EL (cell line): ENCODE measurements around the gene LZTFL1.
"Not testable (repeated sequence)": the region's sequence is repeated elsewhere in the genome, so short reads cannot be mapped to it uniquely, and the experiment has no call there.

Experiments
- DNase-seq: peaks from one replicate; pipeline ENCODE4 v3.0.0-alpha.2; 2016

Gene LZTFL1

GRCh38 chr3:45864760-45865519 lies 23.0 kb upstream of the LZTFL1 start:
- no peak for DNase-seq

DNA sequence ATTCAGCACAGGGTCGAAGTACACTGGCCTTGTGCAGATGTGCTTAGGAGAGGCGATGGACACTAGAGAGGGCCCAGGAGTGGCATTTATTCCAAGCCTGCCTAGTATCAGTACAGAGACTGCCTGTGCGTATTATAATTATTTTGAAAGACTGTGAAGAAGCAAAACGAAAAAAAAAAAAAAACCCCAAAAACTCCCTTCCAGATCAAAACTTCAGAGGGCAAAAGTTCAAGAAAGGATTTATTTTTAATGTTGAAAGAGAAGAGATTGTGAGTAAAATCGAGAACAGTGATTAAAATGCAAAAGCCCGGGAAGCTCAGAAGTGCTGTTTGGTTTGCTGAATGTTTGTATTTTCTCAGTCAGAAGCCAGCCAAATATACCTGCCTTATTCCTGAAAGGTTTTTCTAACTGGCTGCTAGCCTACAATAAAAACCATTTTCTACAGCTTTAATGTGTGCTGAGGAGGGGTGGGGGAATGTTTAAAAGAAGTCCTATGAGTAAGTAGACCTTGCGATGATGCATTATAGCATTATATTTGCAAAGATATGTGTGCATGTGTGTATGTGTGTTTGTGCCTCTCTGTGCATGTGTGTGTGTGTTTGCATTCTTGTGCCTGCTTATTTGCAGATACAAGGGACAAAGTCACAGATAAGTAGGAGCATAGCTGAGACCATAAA lies 19.3 kb upstream of the LZTFL1 start:
- no peak for DNase-seq

GRCh38 chr3:45860481-45860880 lies 18.6 kb upstream of the LZTFL1 start:
- DNase-seq, result no peak

GRCh38 chr3:45858809-45859543 lies 17.1 kb upstream of the LZTFL1 start:
- DNase-seq, result no peak

- DNase-seq, result not testable (repeated sequence)
Observed at GRCh38 chr3:45857024-45857423, 15.1 kb upstream of the LZTFL1 start.

DNA sequence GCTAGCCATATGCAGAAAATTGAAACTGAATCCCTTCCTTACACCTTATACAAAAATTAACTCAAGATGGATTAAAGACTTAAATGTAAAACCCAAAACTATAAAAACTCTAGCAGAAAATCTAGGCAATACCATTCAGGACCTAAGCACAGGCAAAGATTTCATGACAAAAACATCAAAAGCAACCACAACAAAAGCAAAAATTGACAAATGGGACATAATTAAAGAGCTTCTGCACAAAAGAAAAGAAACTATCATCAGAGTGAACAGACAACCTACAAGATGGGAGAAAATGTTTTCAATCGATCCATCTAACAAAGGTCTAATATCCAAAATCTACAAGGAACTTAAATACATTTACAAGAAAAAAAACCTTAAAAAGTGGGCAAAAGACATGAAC lies 14.4 kb upstream of the LZTFL1 start:
- DNase-seq, result not testable (repeated sequence)

DNA sequence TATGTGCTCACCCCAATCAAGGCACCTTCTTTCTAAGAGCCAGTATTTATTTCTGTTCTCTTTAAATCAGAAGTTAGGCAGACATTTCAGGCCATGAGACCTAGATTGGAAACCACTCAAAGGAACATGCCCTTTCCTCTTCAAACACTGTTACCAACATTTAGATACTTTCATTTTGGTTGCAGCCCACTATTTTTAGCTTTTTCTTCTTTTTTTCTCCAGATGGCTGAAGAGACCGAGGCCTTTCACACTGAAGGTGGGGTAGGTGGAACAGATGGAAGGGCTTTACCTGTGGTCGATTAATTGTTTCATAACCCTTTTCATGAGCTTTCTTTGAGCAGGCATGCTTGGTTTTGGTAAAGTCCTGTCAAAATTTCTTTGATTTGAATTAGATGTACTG lies 10.9 kb upstream of the LZTFL1 start:
- DNase-seq, result no peak

- DNase-seq, result no peak
Observed at GRCh38 chr3:45848392-45848791, 6.5 kb upstream of the LZTFL1 start.

- no peak for DNase-seq
Observed at GRCh38 chr3:45844616-45845015, 2.7 kb upstream of the LZTFL1 start.

DNA sequence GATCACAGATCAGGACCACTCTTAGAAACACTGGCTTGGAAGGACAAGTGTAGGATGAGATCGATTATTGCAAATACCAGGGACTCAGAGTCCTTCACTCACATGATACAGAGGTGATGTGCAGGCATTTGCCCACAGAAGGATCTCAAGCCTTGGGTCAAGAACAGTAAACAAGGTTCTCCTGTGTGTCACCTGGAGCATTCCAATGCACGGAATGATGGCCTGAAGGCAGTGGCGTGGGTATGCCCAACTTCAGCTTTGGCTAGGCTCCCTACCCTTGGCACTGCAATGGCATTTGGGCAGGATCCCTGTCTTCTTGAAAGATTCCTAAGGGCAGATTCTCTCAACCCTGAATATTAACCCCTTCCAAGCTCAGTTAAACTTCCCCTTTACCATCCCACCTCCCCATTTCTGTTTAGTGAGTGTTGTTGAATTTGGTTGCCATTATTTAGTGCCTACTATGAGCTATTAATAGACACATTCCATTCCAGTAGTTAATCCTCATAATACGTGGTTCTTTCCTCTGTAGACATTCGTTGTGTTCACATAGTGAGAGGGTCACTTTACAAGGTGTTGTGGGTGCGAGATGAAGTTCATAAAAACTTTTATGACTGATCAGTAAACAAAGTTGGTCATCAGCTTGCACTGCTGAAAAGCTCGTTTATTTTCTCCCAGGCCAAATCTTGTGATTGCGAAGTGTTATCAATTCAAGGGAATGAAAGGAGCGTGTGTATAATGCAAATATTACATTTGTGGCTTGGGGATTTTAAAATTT lies 1.1 kb upstream of the LZTFL1 start:
- DNase-seq, result no peak

DNA sequence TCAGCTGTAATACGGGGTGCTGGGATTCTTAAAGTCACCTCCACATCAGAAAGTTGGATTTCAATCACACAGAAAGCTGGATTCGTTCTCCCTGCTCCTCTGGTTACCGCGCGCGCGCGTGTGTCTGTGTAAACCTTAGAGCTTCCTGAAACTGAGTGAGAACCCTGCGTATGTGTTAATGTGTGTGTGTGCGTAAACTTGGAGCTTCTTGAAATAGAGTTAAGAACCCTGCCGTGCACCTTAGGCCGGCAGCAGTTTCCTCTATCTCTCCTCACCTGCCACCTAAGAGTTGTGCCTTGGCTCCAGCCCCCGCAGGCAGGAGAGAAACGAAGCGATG lies 531 bp downstream of the LZTFL1 start:
- DNase-seq, result peak; percentile 16

DNA sequence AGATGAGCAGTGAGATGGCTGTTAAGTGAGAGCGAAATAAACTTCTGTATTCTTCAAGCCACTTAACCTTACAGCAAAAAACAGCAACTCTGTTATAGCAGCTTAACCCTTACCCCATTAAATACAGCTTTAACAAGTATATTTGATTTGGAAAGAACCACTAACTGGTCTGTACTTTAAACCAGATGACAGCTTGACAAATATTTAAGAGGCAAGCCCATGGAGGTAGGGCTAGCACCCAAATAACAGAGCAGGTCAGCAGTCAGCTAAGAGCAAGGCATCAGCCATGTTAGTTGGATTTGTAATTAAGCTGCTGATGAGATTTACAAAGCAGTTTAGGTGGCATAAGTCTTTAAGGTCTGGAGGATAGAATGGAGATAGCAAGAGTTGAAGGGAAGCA lies 3.5 kb downstream of the LZTFL1 start:
- DNase-seq, result no peak

- DNase-seq, result no peak
Observed at GRCh38 chr3:45832699-45833098, 9.2 kb downstream of the LZTFL1 start.

DNA sequence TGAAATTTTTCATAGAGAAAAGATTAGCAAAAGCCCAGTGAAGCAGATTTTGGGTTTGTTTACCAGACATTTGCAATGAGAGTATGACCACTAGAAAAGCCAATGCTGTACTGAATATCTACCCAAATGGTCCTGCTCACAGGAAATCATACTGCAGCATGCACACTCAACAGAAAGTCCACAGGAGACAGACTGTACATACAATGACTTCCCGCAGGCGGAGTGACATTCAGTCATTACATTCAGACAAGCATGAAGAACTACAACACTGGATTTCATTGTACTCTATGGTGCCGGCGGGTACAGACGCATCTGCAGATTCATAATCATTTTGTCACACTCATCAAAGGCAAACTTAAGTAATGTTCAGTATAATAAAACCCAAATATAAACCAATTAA lies 11.8 kb downstream of the LZTFL1 start:
- no peak for DNase-seq

- no peak for DNase-seq
Observed at GRCh38 chr3:45826908-45827307, 15.0 kb downstream of the LZTFL1 start.

DNA sequence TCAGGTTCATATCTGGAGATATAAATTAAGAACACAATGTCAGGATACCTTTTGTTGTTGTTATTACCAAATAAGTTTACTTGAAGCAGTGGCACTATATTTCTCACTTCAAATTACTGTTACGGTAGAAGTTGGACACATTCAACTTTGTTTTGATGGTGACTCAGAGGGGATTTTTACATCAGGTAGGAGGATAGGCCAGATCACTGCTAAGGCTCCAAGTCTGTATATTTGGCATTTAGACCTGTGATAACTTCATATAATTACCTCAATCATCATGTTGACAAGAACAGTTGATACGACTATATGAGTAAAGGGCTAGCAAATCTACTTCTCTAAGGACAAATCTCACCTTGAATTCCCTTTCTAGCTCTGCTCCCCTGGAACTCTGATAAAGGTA lies 15.6 kb downstream of the LZTFL1 start:
- no peak for DNase-seq

DNA sequence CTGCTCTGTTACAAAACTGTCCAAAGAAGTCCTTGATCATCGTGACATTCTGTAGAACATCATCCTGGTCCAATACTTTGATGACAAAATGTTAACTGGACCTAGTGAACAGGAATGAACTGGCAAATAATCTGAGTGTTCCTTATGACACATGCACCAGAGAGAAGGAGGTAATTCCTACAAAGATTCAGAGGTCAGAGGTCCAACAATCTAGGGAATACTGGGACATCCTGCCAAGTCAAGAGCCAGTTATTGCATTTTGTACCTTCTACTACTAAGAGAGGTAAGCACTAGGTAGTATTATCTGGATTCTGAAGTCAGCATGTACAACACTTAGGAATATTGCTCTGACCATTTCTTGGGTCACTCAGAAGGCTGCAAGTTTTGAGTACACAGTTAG lies 20.8 kb downstream of the LZTFL1 start:
- no peak for DNase-seq

DNA sequence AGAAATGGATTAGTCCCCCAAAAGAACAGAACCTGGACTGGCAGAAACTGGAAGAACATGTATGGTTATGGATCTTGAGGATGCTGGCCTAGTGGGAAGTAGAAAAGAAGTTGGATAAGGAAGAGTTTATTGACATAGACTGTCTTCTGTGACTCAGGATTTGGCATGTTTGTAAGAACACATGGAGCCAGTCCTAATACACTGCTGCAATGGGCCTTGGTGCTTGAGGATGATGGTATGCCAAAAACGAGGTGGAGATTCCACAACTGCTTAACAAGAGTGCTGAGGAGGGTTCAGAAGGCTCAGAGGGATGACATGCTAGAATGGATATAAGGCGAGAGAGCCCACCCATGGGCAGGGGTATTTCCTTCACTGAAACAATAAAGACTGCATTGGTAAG lies 22.4 kb downstream of the LZTFL1 start:
- DNase-seq, result peak; percentile 41

DNA sequence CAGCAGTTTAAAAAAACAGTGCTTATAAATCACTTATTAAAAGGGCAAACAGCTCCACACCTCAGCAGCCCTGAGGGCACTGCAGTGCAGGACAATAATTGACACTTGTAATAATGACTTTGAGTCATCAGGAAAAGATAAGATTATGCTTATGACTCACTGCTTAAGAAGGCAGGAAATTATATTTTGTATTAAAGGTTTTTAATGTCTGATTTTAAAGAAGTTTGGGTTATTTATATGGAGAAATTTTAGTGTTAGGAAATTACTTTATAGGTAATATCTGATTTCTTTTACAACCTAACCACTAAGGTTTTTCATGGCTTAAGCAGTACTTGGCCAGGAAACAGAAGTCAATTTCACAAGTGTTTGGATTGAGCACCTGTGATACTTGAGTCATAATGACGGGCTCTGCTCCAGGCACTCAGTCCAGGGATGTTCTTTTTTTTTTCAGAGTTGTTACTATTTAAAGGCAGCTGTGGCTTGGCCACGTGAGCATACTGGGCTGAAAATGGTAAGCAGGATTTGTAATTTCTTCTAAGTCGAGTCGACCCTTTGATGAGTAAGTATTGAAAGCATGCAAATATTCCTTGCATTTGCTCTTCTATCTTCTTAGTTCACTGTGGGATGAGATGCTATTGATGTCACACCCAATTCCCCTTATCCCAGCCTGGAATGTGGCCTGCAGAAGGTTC lies 23.9 kb downstream of the LZTFL1 start:
- peak; percentile 94 for DNase-seq

DNA sequence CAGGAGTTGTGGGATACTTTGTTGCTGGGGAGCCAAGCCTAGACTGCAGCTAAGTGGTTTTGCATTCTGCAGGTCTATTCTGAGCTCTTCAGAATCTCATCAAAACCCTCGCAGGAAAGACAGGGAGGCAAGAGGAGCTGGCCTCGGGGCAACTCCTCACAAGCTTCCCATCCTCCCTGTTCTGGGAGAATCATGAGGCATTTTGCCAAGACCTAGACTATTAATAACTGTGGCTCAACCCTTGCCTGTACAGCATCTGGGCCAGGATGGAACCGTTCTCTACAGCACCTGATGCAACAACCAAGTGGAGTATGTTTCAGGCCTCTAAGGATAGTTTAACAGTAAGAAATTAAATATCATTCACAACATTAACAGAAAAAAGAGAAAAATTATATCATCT lies 25.4 kb downstream of the LZTFL1 start:
- peak; percentile 65 for DNase-seq

DNA sequence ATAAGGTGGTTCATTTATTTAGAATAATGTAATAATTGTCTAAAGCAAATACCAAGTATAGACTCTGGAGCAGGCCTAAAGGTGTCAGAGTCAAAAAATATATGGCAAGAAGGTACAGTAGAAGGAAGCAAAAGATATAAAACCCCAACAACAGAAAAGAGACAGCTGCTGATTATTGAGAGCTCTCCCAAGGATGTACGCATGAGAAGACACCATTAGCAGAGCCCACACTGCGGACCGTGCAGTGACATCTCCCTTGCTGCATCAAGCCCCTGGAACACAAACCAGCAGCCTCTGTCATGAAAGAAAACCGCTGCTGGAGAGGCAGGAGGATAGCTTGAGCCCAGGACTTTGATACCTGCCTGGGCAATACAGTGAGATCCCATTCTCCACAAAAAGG lies 27.6 kb downstream of the LZTFL1 start:
- no peak for DNase-seq

GRCh38 chr3:45807681-45808540 lies 34.0 kb downstream of the LZTFL1 start:
- DNase-seq, result no peak
